Brain pericyte (primary cell): ENCODE data around the gene PROM1.

Source experiments
- DNase-seq: peaks from one replicate; pipeline ENCODE4 v3.0.0-alpha.2; 2012; ENCODE audit warnings: low read depth, low spot score

Gene PROM1

DNA sequence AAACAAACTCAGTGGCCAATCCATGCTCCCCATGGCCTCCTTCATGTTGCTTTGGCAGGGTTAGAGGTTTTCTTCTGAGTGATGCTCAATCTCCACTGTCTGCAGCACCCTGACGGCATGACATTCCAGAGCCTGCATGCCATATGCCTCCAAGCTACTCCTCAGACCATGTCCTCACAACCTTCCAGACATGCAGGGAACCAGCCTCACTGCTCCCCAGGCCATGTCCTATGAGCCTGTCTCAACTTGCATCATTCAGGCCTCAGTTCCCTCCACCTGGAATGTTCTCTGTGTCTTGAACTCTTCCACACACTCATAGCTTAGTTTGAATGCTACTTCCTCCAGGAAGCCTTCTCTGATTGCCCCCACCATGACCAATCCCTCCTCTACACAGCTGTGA lies 18.8 kb downstream of the PROM1 start:
- DNase-seq, result no peak

DNA sequence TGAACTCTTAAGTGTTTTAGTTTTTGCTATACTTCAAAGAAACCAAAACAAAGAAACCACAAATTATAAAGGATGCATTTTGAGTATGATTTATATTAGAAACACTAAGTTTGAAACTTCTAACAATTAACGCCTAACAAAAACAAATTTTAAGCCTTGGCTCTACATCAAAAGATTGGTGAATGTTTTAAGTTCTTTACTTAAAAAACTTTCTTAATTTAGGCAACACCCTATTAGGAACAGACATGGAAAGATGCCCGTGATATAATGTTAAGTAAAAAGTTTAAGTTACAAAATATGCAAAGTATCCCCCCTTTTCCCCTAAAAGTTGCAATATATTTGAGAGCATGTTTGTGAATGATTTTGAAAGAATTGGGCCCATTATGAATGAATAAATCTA lies 21.2 kb downstream of the PROM1 start:
- DNase-seq, result no peak

DNA sequence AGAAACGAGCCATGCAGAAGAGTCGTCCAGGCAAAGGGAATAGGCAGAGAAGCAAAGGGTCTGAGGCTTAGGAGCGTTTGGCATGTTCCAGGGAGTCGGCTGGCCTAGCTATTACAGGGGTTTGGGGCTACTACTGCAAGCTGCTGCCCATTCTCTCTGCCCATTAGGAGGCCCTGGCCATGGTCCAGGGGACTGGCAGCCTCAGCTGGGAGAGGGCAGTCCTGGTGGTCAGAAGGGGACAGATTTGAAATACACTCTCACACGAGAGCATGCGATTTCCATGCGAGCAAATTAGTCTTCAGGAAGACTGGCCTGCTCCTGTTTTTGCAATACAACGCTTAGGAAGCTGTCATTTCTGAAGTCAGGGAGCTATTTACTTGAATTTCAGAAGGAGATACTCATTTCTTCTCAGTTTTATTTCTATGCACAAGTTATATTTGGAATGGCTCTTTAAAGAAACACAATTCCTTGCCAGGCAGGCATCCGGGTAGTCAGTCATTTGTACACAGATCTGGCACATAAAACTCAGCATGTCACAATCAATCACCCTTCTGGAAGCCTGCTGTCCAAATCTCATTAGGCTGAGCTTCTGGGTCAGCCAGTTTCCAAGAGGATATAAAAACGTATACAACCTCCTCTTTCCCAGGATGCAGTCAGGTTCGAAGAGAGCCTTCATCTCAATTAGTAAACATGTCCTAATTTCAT lies 27.0 kb downstream of the PROM1 start:
- no peak for DNase-seq

- DNase-seq, result no peak
Measured at GRCh38 chr4:16055873-16056272, 27.9 kb downstream of the PROM1 start.

DNA sequence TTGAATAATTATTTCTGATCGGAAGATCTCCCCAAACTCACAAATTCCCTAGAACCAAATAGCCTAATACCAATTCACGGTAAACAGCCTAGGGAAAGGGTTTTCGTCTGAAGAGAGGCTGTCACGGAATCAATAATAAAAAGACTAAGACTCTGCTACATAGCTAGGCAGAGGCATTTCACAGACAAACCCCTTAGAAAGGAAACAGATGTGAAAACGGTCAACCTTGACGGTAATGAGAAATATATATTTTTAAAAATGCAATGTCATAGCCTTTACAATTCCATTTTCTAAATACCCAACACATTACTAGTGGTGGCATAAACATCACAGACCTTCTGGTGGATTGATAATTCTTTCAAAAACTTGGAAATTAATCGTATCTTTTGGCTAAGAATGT lies 28.4 kb downstream of the PROM1 start:
- DNase-seq, result no peak

DNA sequence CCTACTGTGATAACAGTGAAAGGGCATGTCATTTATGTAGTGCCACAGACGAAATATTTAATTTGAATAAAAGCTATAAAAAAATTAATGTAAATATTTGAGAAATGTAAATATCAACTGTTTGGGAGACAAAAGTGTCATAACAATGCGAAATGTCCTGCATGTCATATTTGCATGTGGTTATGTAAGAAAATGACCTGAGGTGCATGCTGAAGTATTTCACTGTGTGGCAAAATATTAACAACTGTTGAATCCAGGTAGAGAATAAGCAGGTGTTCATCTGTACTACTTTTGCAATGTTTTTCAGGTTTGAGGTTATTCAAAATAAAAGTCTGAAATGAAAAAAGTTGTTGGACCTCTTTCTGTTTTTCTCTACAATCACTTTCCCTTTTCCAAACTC lies 30.9 kb downstream of the PROM1 start:
- DNase-seq, result no peak

DNA sequence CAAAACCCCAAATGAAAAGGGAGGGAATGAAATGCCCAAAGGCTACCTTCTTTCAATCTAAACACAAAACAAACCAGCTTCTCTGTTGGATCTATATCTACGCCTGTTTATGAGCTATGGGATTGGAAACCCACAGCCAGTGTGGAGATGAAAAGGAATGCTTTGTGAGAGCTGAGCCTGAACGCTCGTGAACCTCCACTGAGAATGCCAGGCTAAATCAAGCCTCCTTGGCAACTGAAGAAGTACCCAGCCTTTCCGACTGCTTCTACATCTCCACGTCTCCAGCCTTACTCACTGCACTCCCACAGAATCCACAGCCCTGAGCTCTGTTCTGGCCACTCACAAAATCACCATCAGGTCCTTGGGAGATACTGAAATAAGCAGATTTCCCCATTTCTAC lies 31.8 kb downstream of the PROM1 start:
- no peak for DNase-seq

GRCh38 chr4:16051132-16051531 lies 32.7 kb downstream of the PROM1 start:
- no peak for DNase-seq

DNA sequence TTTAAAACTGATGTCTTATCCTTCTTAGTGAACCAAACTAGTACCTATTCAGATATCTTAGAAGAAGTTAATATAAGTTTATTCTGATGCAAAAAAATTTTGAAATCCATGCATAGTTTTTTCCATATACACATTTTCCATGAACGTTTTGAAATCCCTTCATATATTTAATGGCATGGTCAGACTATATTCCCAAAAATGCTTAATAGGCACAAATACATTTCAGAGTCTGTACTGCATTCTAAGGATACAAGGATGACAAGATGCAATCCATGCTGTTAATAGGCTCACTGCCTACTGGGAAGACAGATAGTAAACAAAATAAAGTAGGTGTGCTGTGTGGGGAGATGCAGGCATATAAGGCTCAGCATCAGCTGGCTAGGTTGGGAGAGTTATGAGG lies 33.2 kb downstream of the PROM1 start:
- no peak for DNase-seq

- no peak for DNase-seq
Measured at GRCh38 chr4:16048619-16049419, 35.0 kb downstream of the PROM1 start.

DNA sequence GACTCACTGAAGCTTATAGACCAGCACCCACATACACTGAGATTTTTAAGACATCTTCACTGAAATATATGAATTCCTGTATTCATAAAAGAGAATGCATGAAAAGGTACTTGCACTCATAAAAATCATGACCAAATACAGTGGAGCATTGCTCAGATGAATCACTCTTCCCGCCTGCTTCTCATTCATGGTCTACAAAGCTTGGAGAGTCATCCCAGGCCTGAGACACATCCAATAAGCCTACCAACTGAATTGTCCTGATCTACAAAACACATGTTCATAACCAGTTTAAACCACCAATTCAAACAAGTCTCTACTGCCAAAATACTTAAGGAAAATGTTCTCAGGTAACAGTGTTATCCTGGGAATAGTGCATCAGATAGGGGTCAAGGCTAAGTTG lies 38.1 kb downstream of the PROM1 start:
- no peak for DNase-seq

DNA sequence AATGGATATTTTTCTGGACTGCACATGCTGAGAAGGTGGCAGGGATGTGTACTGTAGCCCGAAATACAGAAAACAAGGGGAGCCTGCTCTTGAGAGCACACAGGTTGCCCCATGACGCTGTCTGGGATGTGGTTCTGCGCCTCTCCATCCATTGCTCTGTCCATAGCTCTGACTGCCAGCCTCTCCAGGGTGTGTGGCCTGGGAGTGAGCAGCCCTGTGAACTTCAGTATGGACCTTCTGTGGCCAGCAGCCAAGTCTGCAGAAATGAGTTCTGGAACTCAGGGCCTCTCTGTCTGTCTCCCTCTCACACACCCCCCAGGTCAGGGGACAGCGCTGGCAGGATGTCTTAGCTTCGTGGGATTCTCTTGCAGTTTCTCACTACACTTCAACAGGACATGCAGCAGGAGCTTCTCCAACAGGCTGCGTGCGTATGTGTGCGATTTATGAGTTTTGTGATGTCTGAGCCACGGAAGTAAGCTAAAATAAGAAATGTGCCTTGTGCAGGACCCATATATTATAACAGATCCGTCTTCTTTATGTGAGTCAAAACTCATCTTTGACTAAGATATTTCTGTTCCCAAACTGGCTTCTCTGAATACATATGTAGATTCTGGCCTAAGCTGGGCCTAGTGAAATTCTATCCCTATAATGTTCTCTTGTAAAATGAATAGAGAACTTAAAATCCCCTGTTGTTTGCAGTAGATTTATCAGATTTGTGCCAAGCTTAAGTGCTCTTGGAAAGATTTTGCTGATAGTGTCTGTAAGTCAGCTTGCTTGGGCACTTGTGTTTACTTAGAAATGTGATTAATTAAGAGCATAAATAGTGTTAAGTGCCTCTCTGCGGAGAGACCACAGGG lies 40.0 kb downstream of the PROM1 start:
- no peak for DNase-seq

DNA sequence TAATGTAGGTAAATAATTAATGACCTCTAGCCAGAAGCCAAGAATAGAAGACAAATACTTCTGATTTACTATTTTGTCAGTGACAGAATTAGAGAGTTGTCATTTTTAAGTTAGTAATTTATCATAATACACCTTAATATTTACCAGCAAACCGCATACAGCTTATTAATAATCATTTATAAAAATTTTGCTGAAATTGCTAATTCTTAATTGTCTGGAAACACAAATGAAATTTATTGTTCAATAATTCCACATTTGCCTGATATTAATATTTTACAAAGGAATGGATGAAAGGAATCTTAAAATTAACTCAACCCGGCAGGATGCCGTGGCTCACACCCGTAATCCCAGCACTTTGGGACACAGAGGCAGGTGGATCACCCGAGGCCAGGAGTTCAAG lies 44.7 kb downstream of the PROM1 start:
- DNase-seq, result no peak

DNA sequence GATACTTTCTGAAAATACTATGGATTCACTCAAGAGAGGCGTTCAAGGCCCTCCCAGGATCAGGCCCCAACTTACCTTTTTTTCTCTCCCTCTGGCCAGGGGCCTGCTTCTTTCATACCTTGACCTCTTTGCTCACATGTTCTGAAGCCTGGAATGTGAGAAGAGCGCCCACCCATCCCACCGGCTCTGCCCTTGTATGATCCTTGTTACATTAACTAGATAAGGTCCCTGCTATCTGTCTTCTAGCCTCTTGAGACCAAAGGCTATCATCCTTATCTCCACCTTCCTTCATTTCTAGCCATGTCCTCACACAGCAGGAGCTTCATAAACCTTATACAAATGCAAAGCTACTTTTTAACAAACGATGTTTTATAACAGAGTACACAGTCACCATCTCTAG lies 45.9 kb downstream of the PROM1 start:
- no peak for DNase-seq

- no peak for DNase-seq
Measured at GRCh38 chr4:16035843-16036242, 48.0 kb downstream of the PROM1 start.

- DNase-seq, result no peak
Measured at GRCh38 chr4:16034010-16034748, 49.6 kb downstream of the PROM1 start.

GRCh38 chr4:16032396-16032770 lies 51.4 kb downstream of the PROM1 start:
- no peak for DNase-seq

- DNase-seq, result no peak
Measured at GRCh38 chr4:16031546-16032395, 52.1 kb downstream of the PROM1 start.

DNA sequence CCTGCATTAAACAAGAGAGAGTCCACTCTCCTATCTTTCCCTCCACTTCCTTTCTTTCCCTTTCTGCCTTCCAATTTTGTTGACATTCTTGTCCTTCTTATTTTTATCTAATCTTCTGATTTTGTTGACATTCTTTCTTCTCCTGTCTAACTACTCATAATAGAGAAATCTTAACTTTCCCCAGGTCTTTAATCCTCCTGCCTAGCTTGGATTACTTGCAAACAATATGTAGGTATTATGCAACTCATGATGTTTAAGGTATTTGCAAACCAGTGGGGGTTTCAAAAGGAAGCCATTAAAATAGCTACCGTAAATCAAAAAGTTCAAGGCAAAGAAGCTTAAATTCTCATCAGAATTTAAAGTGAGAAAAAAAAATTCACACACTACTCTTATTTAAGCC lies 53.9 kb downstream of the PROM1 start:
- no peak for DNase-seq

GRCh38 chr4:16029262-16029661 lies 54.6 kb downstream of the PROM1 start:
- peak; percentile 6 for DNase-seq

DNA sequence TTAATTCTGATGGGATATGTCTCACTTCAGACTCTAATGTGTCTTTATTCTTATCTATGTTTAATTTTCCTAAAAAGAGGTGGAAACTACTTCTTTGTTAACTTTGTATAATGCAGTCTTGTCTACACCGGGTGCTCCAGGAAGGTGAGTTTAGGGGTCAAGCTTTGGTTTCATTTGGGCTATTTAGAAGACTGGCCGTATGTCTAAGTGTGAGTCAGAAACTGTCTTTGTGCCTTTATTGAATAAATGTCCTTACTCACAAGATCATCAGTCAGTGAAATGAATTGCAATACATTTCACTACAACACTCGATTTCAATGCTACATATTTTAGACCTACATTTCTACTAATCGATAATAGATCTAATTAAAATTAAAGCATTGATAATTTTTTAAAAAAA lies 56.2 kb downstream of the PROM1 start:
- no peak for DNase-seq
